ENCODE data around the gene RABGEF1. TPM values are rescaled to one million over a fixed set of nuclear protein-coding genes. Genes with fewer than 3 reads are reported as not detected.

RABGEF1 gene
- total RNA-seq, 1 experiment from 2014 or later: 27.3 TPM

- intact Hi-C loops (cut with micrococcal nuclease; ENCODE audit: unreplicated experiment) (no loop called here), in situ Hi-C loops (cut with HindIII; ENCODE audit: low pct_unique_long_range_greater_than_20kb, low sequenced_read_pairs) (no loop called here)
- Histone ChIP-seq H3K4me3 (ENCODE audit: low read depth in 2 of 2, low read length in 2 of 2) (no peak overlapping the region), H3K27ac (ENCODE audit: low read length) (no peak overlapping the region), H3K4me1 (ENCODE audit: control insufficient read depth, insufficient read depth, low read length) (0 out of 2 replicates have a peak, but pooled peaks cover 2% of the 10 kb centered on the region), H3K27me3 (ENCODE audit: control insufficient read depth, insufficient read depth, low read length) (no peaks in the 10 kb centered on the region), H3K9me3 (ENCODE audit: control insufficient read depth, insufficient read depth, low read depth, low read length) (peaks cover 8% of the 10 kb centered on the region), H3K36me3 (ENCODE audit: control insufficient read depth, insufficient read depth, low read length) (no peaks in the 10 kb centered on the region)
- BruUV-seq (replicated peaks): no TSS peak
- TF ChIP-seq SIN3A (IDR thresholded peaks at IDR 0.05; ENCODE audit: borderline replicate concordance, insufficient read depth, low read depth, low read length): no peak
- no peak for TF ChIP-seq REST (IDR thresholded peaks at IDR 0.05; ENCODE audit: insufficient read depth in 1 of 2, low read depth in 2 of 2, low read length in 1 of 2)
- DNase-seq (ENCODE audit: low read depth, low spot score) (no peak), ATAC-seq (no peak)
- POLR2A ChIA-PET: no interaction called here
- CTCF ChIA-PET: no interaction called here
Measured at GRCh38 chr7:66728571-66728970, 12.0 kb upstream of the RABGEF1 start.

- Histone ChIP-seq H3K4me1 (ENCODE audit: control insufficient read depth, insufficient read depth, low read length) (0 out of 2 replicates have a peak, but pooled peaks cover 2% of the 10 kb centered on the region), H3K27me3 (ENCODE audit: control insufficient read depth, insufficient read depth, low read length) (no peaks in the 10 kb centered on the region), H3K27ac (ENCODE audit: low read length) (no peak overlapping the region), H3K36me3 (ENCODE audit: control insufficient read depth, insufficient read depth, low read length) (no peaks in the 10 kb centered on the region), H3K4me3 (ENCODE audit: low read depth in 2 of 2, low read length in 2 of 2) (no peak overlapping the region), H3K9me3 (ENCODE audit: control insufficient read depth, insufficient read depth, low read depth, low read length) (peaks cover under 1% of the 10 kb centered on the region; the same call in 1 of the 2 replicates)
- in situ Hi-C loops (cut with HindIII; ENCODE audit: low pct_unique_long_range_greater_than_20kb, low sequenced_read_pairs) (no loop called here), intact Hi-C loops (cut with micrococcal nuclease; ENCODE audit: unreplicated experiment) (no loop called here)
- BruUV-seq (replicated peaks): no TSS peak
- TF ChIP-seq TCF7L2 (IDR thresholded peaks at IDR 0.05; ENCODE audit: low read depth, low read length) (no peak), SIN3A (IDR thresholded peaks at IDR 0.05; ENCODE audit: borderline replicate concordance, insufficient read depth, low read depth, low read length) (no peak), POLR2AphosphoS5 (IDR thresholded peaks at IDR 0.05; ENCODE audit: low read depth, low read length) (no peak), REST (IDR thresholded peaks at IDR 0.05; ENCODE audit: insufficient read depth in 1 of 2, low read depth in 2 of 2, low read length in 1 of 2) (no peak), CTCF (IDR thresholded peaks at IDR 0.05) (no peak)
- ChIA-PET CTCF (no interaction called here), POLR2A (no interaction called here)
- DNase-seq (ENCODE audit: low read depth, low spot score): no peak
- no peak for ATAC-seq
Measured at GRCh38 chr7:66729274-66729673, 11.3 kb upstream of the RABGEF1 start.

Data from Panc1 (cell line).